ENCODE measurements around the gene MAGI2.

The MAGI2 gene

GRCh38 chr7:78703391-78703790 is 750.1 kb downstream of the MAGI2 start:
- no peak for DNase-seq

- no peak for DNase-seq
Measured at GRCh38 chr7:78702770-78703169, 750.7 kb downstream of the MAGI2 start.

- DNase-seq = no peak
Measured at GRCh38 chr7:78695826-78696225, 757.6 kb downstream of the MAGI2 start.

- no peak for DNase-seq
Measured at GRCh38 chr7:78691584-78691983, 761.9 kb downstream of the MAGI2 start.

- no peak for DNase-seq
Measured at GRCh38 chr7:78690174-78690573, 763.3 kb downstream of the MAGI2 start.

GRCh38 chr7:78688376-78688775 is 765.1 kb downstream of the MAGI2 start:
- no peak for DNase-seq

GRCh38 chr7:78686189-78686588 is 767.3 kb downstream of the MAGI2 start:
- DNase-seq = no peak

- DNase-seq = no peak
Measured at GRCh38 chr7:78684201-78684600, 769.3 kb downstream of the MAGI2 start.

GRCh38 chr7:78683566-78683965 is 769.9 kb downstream of the MAGI2 start:
- DNase-seq = no peak

- no peak for DNase-seq
Measured at GRCh38 chr7:78679112-78679876, 774.2 kb downstream of the MAGI2 start.

- no peak for DNase-seq
Measured at GRCh38 chr7:78677391-78677790, 776.1 kb downstream of the MAGI2 start.

- no peak for DNase-seq
Measured at GRCh38 chr7:78675511-78675910, 778.0 kb downstream of the MAGI2 start.

- no peak for DNase-seq
Measured at GRCh38 chr7:78673272-78673671, 780.2 kb downstream of the MAGI2 start.

- no peak for DNase-seq
Measured at GRCh38 chr7:78662939-78663338, 790.5 kb downstream of the MAGI2 start.

- no peak for DNase-seq
Measured at GRCh38 chr7:78649976-78650375, 803.5 kb downstream of the MAGI2 start.

- DNase-seq = no peak
Measured at GRCh38 chr7:78649236-78649635, 804.2 kb downstream of the MAGI2 start.

- no peak for DNase-seq
Measured at GRCh38 chr7:78642751-78643150, 810.7 kb downstream of the MAGI2 start.

GRCh38 chr7:78638364-78638763 is 815.1 kb downstream of the MAGI2 start:
- DNase-seq = no peak

GRCh38 chr7:78636727-78637126 is 816.7 kb downstream of the MAGI2 start:
- DNase-seq = no peak

GRCh38 chr7:78635026-78635793 is 818.3 kb downstream of the MAGI2 start:
- DNase-seq = no peak

GRCh38 chr7:78634093-78634492 is 819.4 kb downstream of the MAGI2 start:
- DNase-seq = no peak

- DNase-seq = no peak
Measured at GRCh38 chr7:78620920-78621319, 832.5 kb downstream of the MAGI2 start.

GRCh38 chr7:78616539-78616938 is 836.9 kb downstream of the MAGI2 start:
- DNase-seq = no peak

GRCh38 chr7:78609281-78609680 is 844.2 kb downstream of the MAGI2 start:
- no peak for DNase-seq
